Brain microvascular endothelial cell (primary cell): Measurements from ENCODE around the gene SNX7.
A peak's percentile ranks its signal among the peaks of the same experiment; 100 is the strongest.

Experiments
- DNase-seq: peaks from one replicate; pipeline ENCODE4 v3.0.0-alpha.2; 2020
- H3K27ac ChIP-seq: fragments of 250-450 bp; sonication (Bioruptor Pico); 2 replicates; pipeline ENCODE4 v1.5.1; 2020; ENCODE audit warnings: mild to moderate bottlenecking, moderate library complexity
- H3K27me3 ChIP-seq: fragments of 250-450 bp; sonication (Bioruptor Pico); replicated peaks from 2 replicates; pipeline ENCODE4 v1.5.1; 2020; ENCODE audit warnings: mild to moderate bottlenecking
- H3K36me3 ChIP-seq: fragments of 250-450 bp; sonication (Bioruptor Pico); replicated peaks from 2 replicates; pipeline ENCODE4 v1.5.1; 2020; ENCODE audit warnings: mild to moderate bottlenecking
- H3K4me3 ChIP-seq: 2 replicates; pipeline ENCODE4 v1.5.1; 2011; ENCODE audit warnings: low read depth, mild to moderate bottlenecking, control low read depth, low read length, moderate library complexity
- in situ Hi-C: cut with HindIII; loops from 2 replicates; pipeline ENCODE4 v1.10.0; 2017; ENCODE audit warnings: low sequenced_read_pairs, low pct_ligation_motif_present
- TF ChIP-seq, protein P1 (sequence below): IDR thresholded peaks from 2 replicates; pipeline ENCODE4 v1.5.1; 2011; ENCODE audit warnings: low read depth, mild to moderate bottlenecking, moderate library complexity, low read length, control low read depth, inconsistent platforms; ENCODE audit errors: missing control alignments

SNX7 gene

DNA sequence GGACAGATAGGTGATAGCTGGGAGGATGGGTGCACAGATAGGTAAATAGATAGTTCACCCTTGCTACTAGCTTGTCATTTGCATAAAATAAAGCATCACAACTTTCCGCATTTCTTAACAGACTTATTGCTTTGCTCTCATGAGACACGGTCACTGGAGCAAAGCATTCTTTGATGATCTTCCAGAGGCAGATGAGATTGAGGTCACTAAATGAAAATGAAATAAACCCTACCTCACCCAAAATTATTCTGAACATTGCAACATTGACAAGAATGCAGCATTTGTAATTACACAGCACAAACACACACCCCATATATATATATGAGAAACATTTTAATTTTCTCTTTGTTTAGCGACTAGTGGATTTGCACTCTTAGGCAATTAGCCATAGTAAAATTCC, 107.6 kb downstream of the SNX7 start:
- no peak overlapping the region for H3K27ac ChIP-seq
- TF ChIP-seq, protein P1, sequence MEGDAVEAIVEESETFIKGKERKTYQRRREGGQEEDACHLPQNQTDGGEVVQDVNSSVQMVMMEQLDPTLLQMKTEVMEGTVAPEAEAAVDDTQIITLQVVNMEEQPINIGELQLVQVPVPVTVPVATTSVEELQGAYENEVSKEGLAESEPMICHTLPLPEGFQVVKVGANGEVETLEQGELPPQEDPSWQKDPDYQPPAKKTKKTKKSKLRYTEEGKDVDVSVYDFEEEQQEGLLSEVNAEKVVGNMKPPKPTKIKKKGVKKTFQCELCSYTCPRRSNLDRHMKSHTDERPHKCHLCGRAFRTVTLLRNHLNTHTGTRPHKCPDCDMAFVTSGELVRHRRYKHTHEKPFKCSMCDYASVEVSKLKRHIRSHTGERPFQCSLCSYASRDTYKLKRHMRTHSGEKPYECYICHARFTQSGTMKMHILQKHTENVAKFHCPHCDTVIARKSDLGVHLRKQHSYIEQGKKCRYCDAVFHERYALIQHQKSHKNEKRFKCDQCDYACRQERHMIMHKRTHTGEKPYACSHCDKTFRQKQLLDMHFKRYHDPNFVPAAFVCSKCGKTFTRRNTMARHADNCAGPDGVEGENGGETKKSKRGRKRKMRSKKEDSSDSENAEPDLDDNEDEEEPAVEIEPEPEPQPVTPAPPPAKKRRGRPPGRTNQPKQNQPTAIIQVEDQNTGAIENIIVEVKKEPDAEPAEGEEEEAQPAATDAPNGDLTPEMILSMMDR = no peak
- in situ Hi-C loops = no loop called here
- H3K4me3 ChIP-seq = no peak overlapping the region
- DNase-seq = no peak
- no peaks in the 10 kb centered on the region for H3K36me3 ChIP-seq
- H3K27me3 ChIP-seq = no peaks in the 10 kb centered on the region

DNA sequence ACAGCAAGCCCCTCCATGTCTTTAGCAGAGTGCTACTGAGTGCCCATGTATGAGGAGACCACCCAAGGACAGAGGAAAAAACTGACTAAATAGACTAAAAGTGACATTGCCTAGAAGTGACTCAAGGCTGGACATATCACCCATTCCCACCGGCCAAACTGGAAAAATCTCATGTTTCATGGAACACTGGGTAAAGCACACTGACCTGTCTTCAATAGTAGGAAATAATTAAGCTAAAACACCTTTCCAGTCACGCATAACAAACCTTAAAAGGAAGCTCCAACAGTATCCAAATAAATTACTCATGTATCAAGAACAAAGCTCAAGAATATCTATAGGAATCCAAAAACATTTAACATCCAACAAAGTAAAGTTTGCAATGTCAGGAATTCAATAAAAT, 120.4 kb downstream of the SNX7 start:
- H3K27me3 ChIP-seq = no peaks in the 10 kb centered on the region
- no peak overlapping the region for H3K4me3 ChIP-seq
- DNase-seq = no peak
- TF ChIP-seq, protein P1 = no peak
- no peak overlapping the region for H3K27ac ChIP-seq
- no peaks in the 10 kb centered on the region for H3K36me3 ChIP-seq
- in situ Hi-C loops = no loop called here

DNA sequence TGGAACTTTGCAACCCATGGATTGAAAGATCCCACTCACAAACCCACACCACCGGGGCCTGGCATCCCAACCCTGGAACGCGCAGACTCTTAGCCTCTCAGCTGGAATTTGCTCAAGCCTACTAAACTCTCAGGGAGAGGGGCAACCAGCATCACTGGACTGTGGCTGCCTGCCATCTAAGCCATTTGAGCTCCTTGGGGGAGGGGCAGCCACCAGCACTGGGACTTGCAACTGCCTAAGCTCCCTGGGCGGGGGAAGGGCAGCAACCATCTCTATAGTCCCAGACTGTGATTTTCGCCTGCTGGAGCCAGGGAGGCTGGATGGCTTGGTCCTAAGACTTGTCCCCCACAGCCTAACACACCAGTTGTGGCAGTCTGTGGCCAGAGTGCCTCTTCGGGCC, 122.3 kb downstream of the SNX7 start:
- no peak for DNase-seq
- H3K4me3 ChIP-seq = no peak overlapping the region

DNA sequence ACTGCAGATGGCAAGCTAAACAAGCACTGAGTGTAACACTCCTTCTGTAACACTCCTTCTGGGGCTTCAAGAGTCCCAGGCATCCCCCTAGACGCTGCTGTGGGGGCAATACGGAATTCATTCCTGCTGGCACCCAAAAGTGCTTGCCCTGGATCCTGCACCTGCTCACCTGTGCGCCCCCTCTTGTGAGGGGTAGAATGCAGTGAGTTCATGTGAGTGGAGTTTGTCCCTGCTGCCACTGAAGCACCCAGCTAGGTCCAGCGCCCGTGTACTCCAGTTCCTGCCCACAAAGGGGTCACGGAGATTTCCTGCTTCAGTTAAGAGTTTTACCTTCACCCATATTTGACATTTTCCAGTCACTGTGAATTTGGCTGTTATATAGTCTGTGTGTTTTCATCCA, 130.0 kb downstream of the SNX7 start:
- TF ChIP-seq, protein P1 = no peak
- no peak overlapping the region for H3K4me3 ChIP-seq
- no peaks in the 10 kb centered on the region for H3K36me3 ChIP-seq
- DNase-seq = no peak
- in situ Hi-C loops = no loop called here
- no peak overlapping the region for H3K27ac ChIP-seq
- H3K27me3 ChIP-seq = no peaks in the 10 kb centered on the region

More for the DNA sequence above, 122.3 kb downstream of the SNX7 start:
- Histone ChIP-seq H3K36me3 (no peaks in the 10 kb centered on the region), H3K27ac (no peak overlapping the region), H3K27me3 (no peaks in the 10 kb centered on the region)
- TF ChIP-seq, protein P1 = no peak
- in situ Hi-C loops = no loop called here

DNA sequence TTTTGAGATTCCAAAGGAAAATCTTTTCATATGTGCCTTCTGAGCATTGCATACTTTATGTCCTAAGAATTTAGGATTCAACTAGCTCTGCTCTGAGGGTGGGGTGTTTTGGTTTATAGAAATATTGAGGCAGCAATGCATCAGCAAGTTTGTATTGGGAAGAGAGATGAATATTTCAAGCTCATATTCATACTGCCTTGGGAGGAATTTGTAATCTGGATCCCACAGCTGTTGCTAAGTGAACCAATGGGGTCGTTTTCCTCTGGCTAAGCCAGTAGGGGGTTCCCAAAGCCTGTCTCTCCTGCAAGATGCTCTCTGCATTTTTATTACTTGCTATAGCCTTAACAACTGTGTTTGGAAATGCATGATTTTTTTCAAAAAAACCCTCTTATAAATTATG, 130.6 kb downstream of the SNX7 start:
- TF ChIP-seq, protein P1 = no peak
- in situ Hi-C loops = no loop called here
- H3K27ac ChIP-seq = no peak overlapping the region
- peak; percentile 16 for DNase-seq
- no peak overlapping the region for H3K4me3 ChIP-seq
- H3K36me3 ChIP-seq = no peaks in the 10 kb centered on the region
- no peaks in the 10 kb centered on the region for H3K27me3 ChIP-seq

DNA sequence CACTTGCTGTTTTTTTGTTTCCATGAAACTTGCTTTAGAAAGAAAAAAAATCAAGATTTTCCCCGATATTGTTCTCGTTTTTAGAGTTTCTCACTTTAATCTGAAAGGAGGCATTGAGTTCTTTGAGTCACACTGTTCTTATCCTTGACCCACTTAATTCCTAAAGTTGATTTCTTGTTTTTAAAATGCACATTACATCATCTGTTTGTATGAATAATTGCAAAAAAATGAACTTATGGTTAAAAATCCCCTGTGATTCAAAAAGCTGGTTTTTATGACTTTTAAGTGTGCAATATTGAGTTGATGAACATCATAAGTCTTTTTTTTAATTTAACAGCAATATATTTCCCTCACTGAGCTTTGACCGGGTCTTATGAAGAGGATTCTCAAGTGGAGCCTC, 131.6 kb downstream of the SNX7 start:
- Histone ChIP-seq H3K4me3 (no peak overlapping the region), H3K27ac (no peak overlapping the region), H3K36me3 (no peaks in the 10 kb centered on the region), H3K27me3 (no peaks in the 10 kb centered on the region)
- TF ChIP-seq, protein P1 = no peak
- in situ Hi-C loops = no loop called here
- DNase-seq = no peak
